ENCODE data around the gene HTR3E.
A peak's percentile ranks its signal among the peaks of the same experiment; 100 is the strongest.
"Not testable (repeated sequence)": the region's sequence is repeated elsewhere in the genome, so short reads cannot be mapped to it uniquely, and the experiment has no call there.

HTR3E gene

GRCh38 chr3:184117636-184118035 is 20.8 kb downstream of the HTR3E start:
- no peak for DNase-seq

GRCh38 chr3:184121031-184121430 is 24.2 kb downstream of the HTR3E start:
- not testable (repeated sequence) for DNase-seq

- no peak for DNase-seq
Observed at GRCh38 chr3:184126006-184126405, 29.1 kb downstream of the HTR3E start.

DNA sequence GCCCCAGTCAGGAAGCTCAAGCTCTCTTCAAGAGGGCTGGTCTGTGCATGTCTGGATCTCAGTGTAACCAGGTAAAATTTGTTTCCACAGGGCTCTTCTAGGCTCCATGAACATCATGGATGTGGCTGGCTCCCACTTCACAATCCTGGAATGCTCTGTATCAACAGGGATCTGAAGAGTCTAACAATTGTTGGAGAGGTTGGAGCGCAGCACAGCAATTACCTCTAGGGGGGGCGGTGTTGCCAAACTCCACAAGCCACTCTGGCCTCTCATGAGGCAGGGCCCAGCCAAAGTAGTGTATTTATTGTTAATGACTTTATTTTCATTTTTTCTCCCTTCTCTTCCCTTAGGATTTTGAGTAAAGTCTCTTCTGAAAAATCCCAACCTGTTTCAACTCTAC is 32.1 kb downstream of the HTR3E start:
- DNase-seq = no peak

DNA sequence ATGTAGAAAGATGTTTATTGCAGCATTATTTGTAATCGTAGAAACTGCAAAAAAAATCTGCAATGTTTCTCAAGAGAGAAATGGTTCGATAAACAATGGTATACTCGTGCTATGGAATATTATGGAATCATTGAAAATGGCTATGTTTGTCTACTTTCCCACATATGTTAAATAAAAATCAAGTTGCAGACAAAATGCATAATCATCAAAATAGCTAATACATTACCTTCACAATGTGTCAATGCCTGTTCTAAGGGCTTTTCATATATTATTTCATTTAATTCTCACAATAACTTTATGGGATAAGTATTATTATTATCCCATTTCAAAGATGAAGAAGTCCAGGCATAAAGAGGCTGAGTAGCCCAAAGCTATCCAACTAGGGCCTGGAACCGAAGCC is 36.1 kb downstream of the HTR3E start:
- DNase-seq = no peak

GRCh38 chr3:184133840-184134745 is 37.2 kb downstream of the HTR3E start:
- DNase-seq = peak; percentile 38

DNA sequence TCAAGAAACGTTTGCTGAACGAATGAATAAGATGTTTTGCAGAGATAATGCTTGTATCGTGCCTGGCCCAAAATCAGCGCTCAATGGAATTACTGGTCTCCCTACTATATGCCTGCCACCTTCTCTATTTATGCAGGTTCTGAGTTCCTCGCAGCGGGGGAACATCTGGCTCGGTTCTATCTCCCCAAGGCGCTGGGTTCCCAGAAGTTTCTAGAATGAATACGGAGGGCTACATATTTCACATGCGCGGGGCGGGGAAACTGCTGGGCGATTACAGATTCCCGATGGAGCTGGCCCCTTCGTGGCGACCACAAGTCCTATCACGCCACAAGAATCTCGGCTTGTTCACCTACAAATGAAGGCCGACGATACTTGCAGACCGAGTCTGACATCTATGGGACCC is 37.9 kb downstream of the HTR3E start:
- DNase-seq = no peak

GRCh38 chr3:184135149-184135910 is 38.5 kb downstream of the HTR3E start, which contains the start of gene EIF2B5:
EIF2B5 (plus strand) TSS chr3:184135358; CDS start chr3:184135386, 28 bp downstream.
- DNase-seq = peak; percentile 90

- DNase-seq = no peak
Observed at GRCh38 chr3:184135911-184136260, 39.0 kb downstream of the HTR3E start.

- no peak for DNase-seq
Observed at GRCh38 chr3:184140436-184140835, 43.6 kb downstream of the HTR3E start.

- no peak for DNase-seq
Observed at GRCh38 chr3:184142199-184142598, 45.3 kb downstream of the HTR3E start.

DNA sequence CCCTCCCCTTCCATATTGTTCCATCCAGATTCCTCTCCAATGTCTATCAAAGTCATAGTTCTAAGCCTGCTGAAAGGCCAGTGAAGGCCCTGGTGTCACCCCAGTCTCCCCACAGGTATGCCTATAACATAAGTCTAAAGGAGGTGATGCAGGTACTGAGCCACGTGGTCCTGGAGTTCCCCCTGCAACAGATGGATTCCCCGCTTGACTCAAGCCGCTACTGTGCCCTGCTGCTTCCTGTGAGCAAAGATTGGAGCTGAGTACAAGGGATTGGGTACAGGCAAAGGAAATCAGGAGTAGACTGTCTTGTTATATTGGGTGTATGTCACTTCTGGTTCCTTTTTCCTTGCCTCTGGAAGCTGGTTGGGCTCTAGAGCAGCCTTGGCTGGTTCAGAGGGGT is 46.5 kb downstream of the HTR3E start:
- DNase-seq = no peak

GRCh38 chr3:184144505-184144904 is 47.6 kb downstream of the HTR3E start:
- no peak for DNase-seq

- no peak for DNase-seq
Observed at GRCh38 chr3:184145111-184145524, 48.3 kb downstream of the HTR3E start.

- no peak for DNase-seq
Observed at GRCh38 chr3:184145751-184146270, 48.9 kb downstream of the HTR3E start.

- DNase-seq = no peak
Observed at GRCh38 chr3:184148076-184148475, 51.2 kb downstream of the HTR3E start.

- no peak for DNase-seq
Observed at GRCh38 chr3:184149123-184149522, 52.3 kb downstream of the HTR3E start.

DNA sequence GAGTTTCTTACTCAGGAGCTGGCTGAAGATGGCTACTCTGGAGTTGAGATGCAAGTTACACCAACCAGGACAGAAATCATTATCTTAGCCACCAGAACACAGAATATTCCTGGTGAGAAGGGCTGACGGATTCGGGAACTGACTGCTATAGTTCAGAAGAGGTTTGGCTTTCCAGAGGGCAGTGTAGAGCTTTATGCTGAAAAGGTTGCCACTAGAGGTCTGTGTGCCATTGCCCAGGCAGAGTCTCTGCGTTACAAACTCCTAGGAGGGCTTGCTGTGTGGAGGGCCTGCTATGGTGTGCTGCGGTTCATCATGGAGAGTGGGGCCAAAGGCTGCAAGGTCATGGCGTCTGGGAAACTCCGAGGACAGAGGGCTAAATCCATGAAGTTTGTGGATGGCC is 52.9 kb downstream of the HTR3E start:
- not testable (repeated sequence) for DNase-seq

DNA sequence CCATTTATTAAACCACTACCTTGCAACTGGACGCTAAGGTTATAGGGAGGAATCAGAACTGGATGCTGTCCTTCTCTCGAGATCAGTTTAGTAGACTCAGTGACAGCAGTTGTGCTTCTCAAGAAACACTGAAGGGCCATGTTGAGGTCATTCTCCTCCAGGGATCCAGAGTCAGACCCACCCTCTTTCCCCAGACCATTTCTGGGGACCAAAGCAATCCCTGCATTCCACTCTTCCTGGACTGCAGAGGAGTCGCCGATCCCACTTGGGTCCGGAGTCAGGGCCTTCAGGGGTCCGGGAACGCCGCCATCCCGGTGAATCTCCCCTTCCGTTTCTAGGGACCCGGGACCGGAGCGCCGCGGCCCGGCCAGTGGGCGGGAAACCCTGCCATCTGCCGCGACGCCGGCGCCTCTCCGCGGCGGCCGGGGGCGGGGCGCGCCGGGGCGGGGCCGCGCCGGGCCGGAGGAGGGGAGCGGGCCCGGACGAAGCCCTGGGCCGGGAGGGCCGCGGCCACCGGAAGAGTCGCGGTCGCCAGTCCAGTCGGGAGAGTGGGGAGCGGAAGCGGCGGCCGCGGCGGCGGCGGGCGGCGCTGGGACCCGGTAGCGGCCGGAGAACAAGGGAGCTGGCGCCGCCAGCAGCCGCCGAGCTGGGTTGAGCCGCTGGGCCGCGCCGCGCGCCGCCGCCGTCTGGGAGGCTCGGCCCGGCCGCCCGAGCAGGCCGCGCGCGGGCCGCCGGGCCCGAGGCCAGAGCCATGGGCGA is 58.2 kb downstream of the HTR3E start, which contains the start of gene DVL3:
DVL3 (plus strand) TSS at position 493 of the 759 bp plus-strand sequence; CDS start at position 752, 259 bp downstream.
- no peak for DNase-seq

- no peak for DNase-seq
Observed at GRCh38 chr3:184155644-184156521, 59.0 kb downstream of the HTR3E start.

DNA sequence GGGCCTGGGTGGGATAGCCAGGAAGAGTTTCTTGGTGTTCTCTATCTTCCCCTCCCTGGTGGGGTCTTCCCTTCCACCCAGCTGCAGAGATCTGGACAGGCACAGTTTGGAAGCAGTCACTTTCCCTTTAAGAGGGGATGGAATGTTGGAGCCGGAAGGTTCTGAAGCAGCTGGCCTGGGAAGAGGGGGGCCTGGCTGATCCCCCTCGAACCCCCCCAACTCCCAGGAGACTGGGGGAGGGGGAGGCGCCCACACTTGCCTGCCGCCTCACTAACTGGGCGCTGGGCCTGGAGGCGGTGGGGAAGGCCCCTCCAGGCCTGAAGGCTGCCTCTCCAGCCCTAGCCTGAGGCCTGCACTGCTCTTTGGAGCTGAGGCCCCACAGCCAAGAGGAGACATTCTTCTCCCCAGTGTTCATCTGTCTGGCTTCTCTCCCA is 59.7 kb downstream of the HTR3E start:
- DNase-seq = no peak

Measured in NCI-H1436 treated with DMSO at 0.1 percent for 48 hours (cell line).